HG03175 (cell line): ENCODE measurements around the gene GID4.

Experiments
- ATAC-seq: cut with Tn5 transposase; IDR thresholded peaks from one replicate; pipeline ENCODE4 v1.9.1; 2021; ENCODE audit warnings: mild to moderate bottlenecking, moderate library complexity; ENCODE audit not compliant: unreplicated experiment

GID4 gene

GRCh38 chr17:18015593-18015992 is 23.6 kb upstream of the GID4 start:
- ATAC-seq = no peak

- no peak for ATAC-seq
Observed at GRCh38 chr17:18016426-18016825, 22.8 kb upstream of the GID4 start.

GRCh38 chr17:18017958-18018357 is 21.2 kb upstream of the GID4 start:
- ATAC-seq = no peak

GRCh38 chr17:18018411-18018921 is 20.7 kb upstream of the GID4 start:
- no peak for ATAC-seq

GRCh38 chr17:18019838-18020154 is 19.4 kb upstream of the GID4 start:
- ATAC-seq = no peak

- no peak for ATAC-seq
Observed at GRCh38 chr17:18020971-18021370, 18.2 kb upstream of the GID4 start.

- no peak for ATAC-seq
Observed at GRCh38 chr17:18021372-18021771, 17.8 kb upstream of the GID4 start.

- peak; percentile 94 for ATAC-seq
Observed at GRCh38 chr17:18025241-18025944, 13.8 kb upstream of the GID4 start.

GRCh38 chr17:18025945-18026776 is 13.0 kb upstream of the GID4 start:
- ATAC-seq = peak; percentile 55

- ATAC-seq = no peak
Observed at GRCh38 chr17:18027280-18027679, 11.9 kb upstream of the GID4 start.

GRCh38 chr17:18028114-18028951 is 10.9 kb upstream of the GID4 start:
- no peak for ATAC-seq

GRCh38 chr17:18028952-18029540 is 10.2 kb upstream of the GID4 start:
- no peak for ATAC-seq

GRCh38 chr17:18031955-18032354 is 7.3 kb upstream of the GID4 start:
- no peak for ATAC-seq

GRCh38 chr17:18033442-18034099 is 5.6 kb upstream of the GID4 start:
- peak; percentile 68 for ATAC-seq

GRCh38 chr17:18035704-18036103 is 3.5 kb upstream of the GID4 start:
- no peak for ATAC-seq

- ATAC-seq = no peak
Observed at GRCh38 chr17:18037486-18037885, 1.7 kb upstream of the GID4 start.

- no peak for ATAC-seq
Observed at GRCh38 chr17:18038149-18038850, 908 bp upstream of the GID4 start.

GRCh38 chr17:18039535-18040260 is 490 bp downstream of the GID4 start:
- ATAC-seq = peak; percentile 15

- no peak for ATAC-seq
Observed at GRCh38 chr17:18040261-18040858, 1.2 kb downstream of the GID4 start.
